OCI-LY3 (cell line): ENCODE data around the gene TMPRSS3.

Source experiments
- CTCF ChIP-seq: fragments of 200-600, 300-600 bp; sonication (generic); IDR thresholded peaks from 2 replicates; pipeline ENCODE4 v1.5.1; 2014; ENCODE audit warnings: antibody characterized with exemption, low read length, low read depth
- EZH2phosphoT487 ChIP-seq: fragments of 200-600 bp; shearing (Covaris generic); IDR thresholded peaks from 2 replicates; pipeline ENCODE4 v1.6.1; 2018; ENCODE audit warnings: antibody characterized with exemption, mixed run types, low read depth

GRCh38 chr21:42401820-42402251 is 6.0 kb upstream of the TMPRSS3 start:
- no peak for TF ChIP-seq CTCF
- no peak for TF ChIP-seq EZH2phosphoT487
